ENCODE data around the gene SEMA4A. TPM values are rescaled to one million over a fixed set of nuclear protein-coding genes. Genes with fewer than 3 reads are reported as not detected.

Gene SEMA4A
- total RNA-seq, 1 donor from 2014 or later, result 7.0 TPM

DNA sequence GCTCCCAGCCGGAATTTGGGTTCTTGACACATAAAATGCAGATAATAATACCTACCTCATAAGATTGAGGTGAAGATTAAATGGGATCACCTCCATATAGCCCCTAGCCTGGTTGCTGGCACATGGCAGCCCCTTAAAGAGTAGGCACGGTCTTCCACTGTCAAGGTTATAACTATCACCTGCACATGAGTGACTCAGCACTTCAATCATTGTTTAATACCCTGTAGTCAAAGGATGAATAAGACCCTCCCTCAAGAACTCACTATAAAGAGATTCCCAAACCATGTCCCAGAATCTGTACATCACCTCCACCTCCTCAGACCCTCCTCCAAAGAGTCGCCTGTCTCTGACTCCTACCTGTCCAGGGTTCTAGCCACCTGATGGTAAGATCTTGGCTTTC, 45.3 kb upstream of the SEMA4A start:
- Mint-ChIP-seq H3K27me3 (peaks cover 1% of the 10 kb centered on the region), H3K4me1 (peaks cover 64% of the 10 kb centered on the region), H3K36me3 (ENCODE audit: low read depth) (no peaks in the 10 kb centered on the region), H3K27ac (peak overlapping the region; percentile 61), H3K4me3 (no peak overlapping the region), H3K9me3 (no peaks in the 10 kb centered on the region)
- TF ChIP-seq, protein P1, sequence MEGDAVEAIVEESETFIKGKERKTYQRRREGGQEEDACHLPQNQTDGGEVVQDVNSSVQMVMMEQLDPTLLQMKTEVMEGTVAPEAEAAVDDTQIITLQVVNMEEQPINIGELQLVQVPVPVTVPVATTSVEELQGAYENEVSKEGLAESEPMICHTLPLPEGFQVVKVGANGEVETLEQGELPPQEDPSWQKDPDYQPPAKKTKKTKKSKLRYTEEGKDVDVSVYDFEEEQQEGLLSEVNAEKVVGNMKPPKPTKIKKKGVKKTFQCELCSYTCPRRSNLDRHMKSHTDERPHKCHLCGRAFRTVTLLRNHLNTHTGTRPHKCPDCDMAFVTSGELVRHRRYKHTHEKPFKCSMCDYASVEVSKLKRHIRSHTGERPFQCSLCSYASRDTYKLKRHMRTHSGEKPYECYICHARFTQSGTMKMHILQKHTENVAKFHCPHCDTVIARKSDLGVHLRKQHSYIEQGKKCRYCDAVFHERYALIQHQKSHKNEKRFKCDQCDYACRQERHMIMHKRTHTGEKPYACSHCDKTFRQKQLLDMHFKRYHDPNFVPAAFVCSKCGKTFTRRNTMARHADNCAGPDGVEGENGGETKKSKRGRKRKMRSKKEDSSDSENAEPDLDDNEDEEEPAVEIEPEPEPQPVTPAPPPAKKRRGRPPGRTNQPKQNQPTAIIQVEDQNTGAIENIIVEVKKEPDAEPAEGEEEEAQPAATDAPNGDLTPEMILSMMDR (IDR thresholded peaks at IDR 0.05), result no peak
- DNase-seq, result no peak
- no peak for ATAC-seq (ENCODE audit: low read depth)
- intact Hi-C loops (cut with micrococcal nuclease), result no loop called here
- ChIA-PET CTCF (interaction anchor here (1.2 to 3.3 kb wide), 2 partner anchors 11 to 20 kb away, joined by 4 to 29 read pairs; no protein-coding TSS in a partner anchor), POLR2A (interaction anchor here (2.3 to 3.8 kb wide), 3 partner anchors 8 to 19 kb away, joined by 22 to 61 read pairs (median 30); partner anchors contain the start of gene LMNA)

DNA sequence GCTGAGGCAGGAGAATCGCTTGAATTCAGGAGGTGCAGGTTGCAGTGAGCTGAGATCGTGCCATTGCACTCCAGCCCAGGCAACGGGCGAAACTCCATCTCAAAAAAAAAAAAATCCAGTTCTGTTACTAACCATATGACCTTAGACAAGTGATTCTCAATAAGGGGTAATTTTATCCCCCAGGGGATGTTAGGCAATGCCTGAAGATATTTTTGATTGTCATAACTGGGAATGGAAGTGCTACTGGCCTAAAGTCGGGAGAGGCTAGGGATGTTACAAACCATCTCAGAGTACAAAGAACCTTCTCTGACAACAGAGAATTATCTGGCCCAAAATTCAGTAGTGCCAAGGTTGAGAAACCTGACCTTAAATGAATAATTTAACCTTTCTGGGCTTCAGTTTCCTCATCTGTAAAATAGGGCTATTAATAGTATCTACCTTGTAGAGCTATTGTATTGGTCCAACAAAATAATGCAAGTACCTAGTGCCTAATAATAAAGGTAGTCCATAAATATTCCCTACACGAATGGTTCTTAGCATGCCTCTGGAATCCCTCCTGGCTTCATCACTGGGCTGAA, 44.6 kb upstream of the SEMA4A start:
- no peak overlapping the region for H3K4me3 Mint-ChIP-seq
- no peaks in the 10 kb centered on the region for H3K9me3 Mint-ChIP-seq
- H3K27me3 Mint-ChIP-seq, result peaks cover 1% of the 10 kb centered on the region
- ATAC-seq (ENCODE audit: low read depth) (no peak), DNase-seq (no peak)
- peaks cover 60% of the 10 kb centered on the region for H3K4me1 Mint-ChIP-seq
- peak overlapping the region; percentile 59 for H3K27ac Mint-ChIP-seq
- POLR2A ChIA-PET, result interaction anchor here (1.4 to 3.8 kb wide), 2 partner anchors 11 to 18 kb away, joined by 22 to 61 read pairs; no protein-coding TSS in a partner anchor
- TF ChIP-seq, protein P1 (IDR thresholded peaks at IDR 0.05), result no peak
- intact Hi-C loops (cut with micrococcal nuclease), result no loop called here
- H3K36me3 Mint-ChIP-seq (ENCODE audit: low read depth), result no peaks in the 10 kb centered on the region
- CTCF ChIA-PET, result interaction anchor here (0.9 kb wide), 1 partner anchor 12 kb away, joined by 3 read pairs; no protein-coding TSS in a partner anchor

DNA sequence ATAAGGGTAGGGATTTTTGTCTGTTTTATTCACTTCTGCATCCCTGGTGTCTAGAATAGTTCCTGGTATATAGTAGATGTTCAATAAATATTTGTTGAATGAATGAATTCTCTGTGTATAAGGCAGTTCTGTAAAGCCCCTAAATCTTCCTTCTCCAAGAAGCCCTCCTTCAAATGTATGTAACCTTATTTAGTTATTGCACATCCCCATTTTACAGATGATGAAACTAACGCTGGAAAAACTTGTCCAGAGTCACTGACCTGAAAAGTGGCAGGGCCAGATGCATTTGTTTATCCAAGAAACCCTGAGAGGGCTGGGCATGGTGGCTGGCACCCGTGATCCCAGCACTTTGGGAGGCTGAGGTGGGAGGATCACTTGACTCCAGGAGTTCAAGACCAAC, 43.1 kb upstream of the SEMA4A start:
- Mint-ChIP-seq H3K36me3 (ENCODE audit: low read depth) (peaks cover 2% of the 10 kb centered on the region), H3K4me3 (no peak overlapping the region), H3K27ac (no peak overlapping the region), H3K9me3 (no peaks in the 10 kb centered on the region), H3K4me1 (peaks cover 58% of the 10 kb centered on the region), H3K27me3 (peaks cover 4% of the 10 kb centered on the region)
- ChIA-PET CTCF (no interaction called here), POLR2A (interaction anchor here (1.4 kb wide), 1 partner anchor 12 kb away, joined by 3 read pairs; no protein-coding TSS in a partner anchor)
- TF ChIP-seq, protein P1 (IDR thresholded peaks at IDR 0.05), result no peak
- ATAC-seq (ENCODE audit: low read depth) (no peak), DNase-seq (no peak)
- intact Hi-C loops (cut with micrococcal nuclease), result no loop called here

DNA sequence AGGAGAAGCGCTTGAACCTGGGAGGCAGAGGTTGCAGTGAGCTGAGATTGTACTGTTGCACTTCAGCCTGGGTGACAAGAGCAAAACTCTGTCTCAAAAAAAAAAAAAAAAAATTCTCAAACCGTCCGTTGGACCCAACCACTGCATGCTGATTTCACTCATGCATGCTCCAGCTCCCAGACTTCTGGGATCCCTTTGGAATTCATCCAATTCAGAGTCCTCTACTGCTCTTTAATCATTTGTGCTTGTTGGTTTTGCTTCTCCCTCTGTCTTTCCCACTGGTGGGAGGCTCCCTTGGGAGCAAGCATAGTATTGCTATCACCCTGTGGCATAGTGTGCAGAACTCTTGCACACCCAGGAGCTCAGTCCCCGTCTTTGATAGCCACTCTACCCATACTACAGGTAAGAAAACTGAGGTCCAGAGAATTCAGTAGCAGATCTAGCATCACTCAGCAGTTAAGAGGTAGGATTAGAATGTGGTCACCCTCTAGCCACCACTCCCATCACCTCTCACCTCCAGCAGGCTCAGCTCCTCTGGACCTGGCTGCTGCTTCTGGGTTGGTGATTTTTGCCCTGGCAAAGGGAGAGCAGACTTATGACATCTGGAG, 41.9 kb upstream of the SEMA4A start:
- Mint-ChIP-seq H3K27ac (no peak overlapping the region), H3K9me3 (no peaks in the 10 kb centered on the region), H3K4me3 (no peak overlapping the region), H3K4me1 (peaks cover 57% of the 10 kb centered on the region), H3K36me3 (ENCODE audit: low read depth) (peaks cover 4% of the 10 kb centered on the region), H3K27me3 (peaks cover 11% of the 10 kb centered on the region)
- ChIA-PET CTCF (interaction anchor here (1.5 kb wide), 1 partner anchor 15 kb away, joined by 11 read pairs; no protein-coding TSS in a partner anchor), POLR2A (interaction anchor here (1.3 to 7.5 kb wide), 2 partner anchors 12 to 16 kb away, joined by 4 to 78 read pairs; no protein-coding TSS in a partner anchor)
- ATAC-seq (ENCODE audit: low read depth) (no peak), DNase-seq (no peak)
- TF ChIP-seq, protein P1 (IDR thresholded peaks at IDR 0.05), result no peak
- intact Hi-C loops (cut with micrococcal nuclease), result no loop called here
